DMS 273 treated with DMSO at 0.1 percent for 48 hours (cell line): ENCODE results near the gene SFXN5.

ENCODE experiments used
- DNase-seq: peaks from one replicate; lab custom pipeline; 2025; lab: John Stamatoyannopoulos, UW

SFXN5 gene

GRCh38 chr2:72940361-72940760 lies 131.2 kb downstream of the SFXN5 start:
- no peak for DNase-seq

GRCh38 chr2:72938455-72938854 lies 133.1 kb downstream of the SFXN5 start:
- no peak for DNase-seq

GRCh38 chr2:72937356-72937669 lies 134.2 kb downstream of the SFXN5 start:
- peak; percentile 67 for DNase-seq

GRCh38 chr2:72936660-72937355 lies 134.7 kb downstream of the SFXN5 start:
- DNase-seq, result no peak

GRCh38 chr2:72935611-72935957 lies 135.9 kb downstream of the SFXN5 start:
- DNase-seq, result no peak

- no peak for DNase-seq
Observed at GRCh38 chr2:72934683-72935610, 136.6 kb downstream of the SFXN5 start.

GRCh38 chr2:72933646-72934151 lies 137.8 kb downstream of the SFXN5 start:
- DNase-seq, result no peak

GRCh38 chr2:72933207-72933606 lies 138.3 kb downstream of the SFXN5 start:
- DNase-seq, result no peak

- DNase-seq, result no peak
Observed at GRCh38 chr2:72932805-72933204, 138.7 kb downstream of the SFXN5 start.

- no peak for DNase-seq
Observed at GRCh38 chr2:72932045-72932740, 139.3 kb downstream of the SFXN5 start.

GRCh38 chr2:72931280-72931910 lies 140.1 kb downstream of the SFXN5 start:
- DNase-seq, result no peak

GRCh38 chr2:72929010-72929409 lies 142.5 kb downstream of the SFXN5 start:
- DNase-seq, result no peak

GRCh38 chr2:72927619-72928550 lies 143.6 kb downstream of the SFXN5 start:
- no peak for DNase-seq

- DNase-seq, result no peak
Observed at GRCh38 chr2:72926811-72927465, 144.6 kb downstream of the SFXN5 start.

GRCh38 chr2:72926368-72926767 lies 145.1 kb downstream of the SFXN5 start:
- DNase-seq, result no peak

GRCh38 chr2:72925328-72925943 lies 146.1 kb downstream of the SFXN5 start:
- DNase-seq, result no peak

- DNase-seq, result no peak
Observed at GRCh38 chr2:72924353-72925240, 146.9 kb downstream of the SFXN5 start.

- no peak for DNase-seq
Observed at GRCh38 chr2:72923833-72924352, 147.6 kb downstream of the SFXN5 start.

GRCh38 chr2:72921853-72922252 lies 149.7 kb downstream of the SFXN5 start:
- no peak for DNase-seq
